GM18951 (cell line): ENCODE measurements around the gene RASA3.

Experiments used
- POLR2A ChIP-seq: IDR thresholded peaks from 4 replicates; pipeline ENCODE4 v1.6.1; 2011; ENCODE audit warnings: mild to moderate bottlenecking; ENCODE audit not compliant: insufficient read length, insufficient read depth; ENCODE audit errors: extremely low read depth
- in situ Hi-C: fragments of 300-500 bp; cut with MboI; formaldehyde crosslinking; loops from one replicate; pipeline ENCODE4 v1.12.0; 2022; ENCODE audit warnings: low sequenced_read_pairs, mixed read lengths, inconsistent platforms; ENCODE audit not compliant: unreplicated experiment

The RASA3 gene

DNA sequence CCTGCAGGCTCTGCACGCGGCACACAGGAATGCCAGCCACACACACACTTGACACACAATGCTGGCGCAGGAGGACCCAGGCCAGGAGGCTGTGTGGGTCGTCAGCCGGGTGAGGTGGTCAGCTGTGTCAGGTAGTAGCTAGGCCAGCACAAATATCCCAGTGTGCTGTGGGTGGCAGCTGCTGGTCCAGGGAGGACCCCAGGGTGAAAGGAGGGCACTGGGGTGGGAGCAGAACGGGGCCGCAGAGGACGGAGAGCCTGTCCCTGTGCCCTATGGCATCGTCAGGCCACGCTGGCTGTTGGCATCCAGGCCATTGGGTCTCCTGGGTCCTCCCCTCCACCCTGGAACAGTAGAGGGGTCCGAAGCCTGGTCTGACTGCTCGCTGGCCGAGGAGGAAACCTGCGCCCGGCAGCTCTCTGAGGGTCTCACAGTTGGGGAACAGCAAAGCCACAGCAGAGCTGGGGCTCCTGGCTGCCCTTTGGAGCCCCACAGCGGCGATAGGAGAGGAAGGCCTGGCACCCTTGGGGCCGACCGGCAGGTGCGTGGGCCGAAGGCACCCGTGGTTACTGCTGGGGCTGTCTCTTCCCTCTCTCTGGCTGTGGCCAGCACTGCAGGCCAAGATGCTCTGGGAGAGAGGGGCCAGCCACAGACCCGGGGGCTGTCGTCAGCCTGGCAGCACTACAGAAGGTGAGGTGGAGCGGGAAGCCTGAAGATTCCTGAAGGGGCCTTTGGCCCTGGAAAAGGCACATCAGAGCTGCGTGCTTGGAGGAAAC lies 185.8 kb downstream of the RASA3 start:
- TF ChIP-seq POLR2A, result no peak
- in situ Hi-C loops, result no loop called here

DNA sequence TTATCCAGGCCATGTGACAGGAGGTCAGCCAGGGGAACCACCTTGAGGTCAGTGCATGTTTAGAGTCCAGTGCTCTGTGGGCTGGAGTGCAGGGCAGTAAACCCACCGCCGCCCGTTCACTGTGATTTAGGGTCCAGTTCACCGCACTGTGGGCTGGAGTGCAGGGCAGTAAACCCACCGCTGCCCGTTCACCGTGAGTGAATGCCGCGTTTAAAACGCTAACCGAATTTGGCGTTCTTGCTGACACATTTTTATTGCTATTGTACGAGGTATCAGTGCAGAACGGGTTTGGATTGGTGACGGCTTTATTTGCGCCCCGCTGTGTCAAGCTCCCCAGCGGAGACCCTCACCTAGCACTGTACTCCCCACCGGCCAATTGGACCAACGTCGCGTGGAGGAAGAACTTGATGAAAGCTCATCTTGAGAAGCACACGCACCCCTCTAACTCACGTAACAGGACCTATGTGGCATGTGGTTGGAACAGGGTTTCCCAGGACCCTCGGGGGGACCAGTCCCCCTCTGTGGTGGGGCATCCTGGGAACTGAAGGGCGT lies 186.5 kb downstream of the RASA3 start:
- in situ Hi-C loops, result no loop called here
- no peak for TF ChIP-seq POLR2A

DNA sequence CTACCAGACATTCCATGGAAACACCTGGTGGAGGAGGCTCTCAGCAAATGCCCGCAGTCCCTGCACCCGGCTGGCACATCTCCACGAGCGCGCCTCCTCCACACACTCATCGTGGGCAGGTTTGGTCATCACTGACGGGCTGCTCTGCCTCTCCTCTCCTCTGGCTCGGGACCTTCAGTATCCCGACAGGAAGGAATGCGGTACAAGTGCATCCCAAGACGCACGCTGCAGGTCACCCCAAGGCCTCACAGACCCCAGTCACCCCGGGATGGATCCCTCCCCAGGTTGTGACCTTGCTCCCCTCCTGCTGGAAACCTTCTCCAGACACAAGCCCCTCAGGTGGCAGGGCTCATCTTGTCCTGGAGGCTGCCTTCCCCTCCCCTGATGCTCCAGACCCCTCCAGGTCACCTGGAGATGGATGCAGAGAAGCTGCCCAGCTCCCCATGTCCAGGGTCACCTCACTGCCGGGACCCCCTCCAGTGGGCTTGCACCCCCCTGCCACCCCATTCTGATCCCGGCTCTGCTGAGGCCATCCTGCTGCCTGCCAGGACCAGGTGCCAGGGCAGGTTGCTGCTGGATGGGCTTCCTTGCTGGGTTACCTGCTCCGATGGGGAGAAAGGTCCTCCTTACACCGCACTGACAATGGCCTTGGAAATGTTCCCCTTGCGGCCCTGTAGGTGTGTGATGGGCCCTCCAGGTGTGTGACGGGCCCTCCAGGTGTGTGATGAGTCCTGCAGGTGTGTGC lies 188.4 kb downstream of the RASA3 start:
- in situ Hi-C loops, result no loop called here
- no peak for TF ChIP-seq POLR2A

DNA sequence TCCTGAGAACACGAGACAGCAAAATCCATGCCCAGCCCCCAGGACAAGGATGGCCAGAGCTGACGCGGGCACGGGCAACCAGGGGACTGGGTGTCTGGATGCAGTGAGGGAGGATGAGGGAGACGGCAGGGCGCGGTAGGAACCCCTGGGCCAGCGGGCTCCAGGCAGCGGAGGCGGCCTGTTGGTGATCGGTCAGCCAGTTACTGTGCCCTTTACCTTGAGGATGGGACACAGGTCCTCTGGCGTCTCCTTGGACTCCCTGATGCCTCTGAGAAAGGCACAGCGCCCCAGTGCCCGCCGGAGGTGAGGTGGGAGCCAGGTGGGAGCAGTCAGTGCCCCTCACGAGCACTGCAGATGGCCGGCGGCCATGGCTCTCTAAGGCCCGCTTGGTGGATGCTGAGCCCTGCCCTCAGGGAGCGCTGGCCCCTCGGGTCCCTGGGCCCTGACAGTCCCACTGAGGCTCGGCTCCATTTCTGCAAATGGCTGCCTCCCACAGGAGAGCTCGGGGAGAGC lies 189.8 kb downstream of the RASA3 start:
- no peak for TF ChIP-seq POLR2A

DNA sequence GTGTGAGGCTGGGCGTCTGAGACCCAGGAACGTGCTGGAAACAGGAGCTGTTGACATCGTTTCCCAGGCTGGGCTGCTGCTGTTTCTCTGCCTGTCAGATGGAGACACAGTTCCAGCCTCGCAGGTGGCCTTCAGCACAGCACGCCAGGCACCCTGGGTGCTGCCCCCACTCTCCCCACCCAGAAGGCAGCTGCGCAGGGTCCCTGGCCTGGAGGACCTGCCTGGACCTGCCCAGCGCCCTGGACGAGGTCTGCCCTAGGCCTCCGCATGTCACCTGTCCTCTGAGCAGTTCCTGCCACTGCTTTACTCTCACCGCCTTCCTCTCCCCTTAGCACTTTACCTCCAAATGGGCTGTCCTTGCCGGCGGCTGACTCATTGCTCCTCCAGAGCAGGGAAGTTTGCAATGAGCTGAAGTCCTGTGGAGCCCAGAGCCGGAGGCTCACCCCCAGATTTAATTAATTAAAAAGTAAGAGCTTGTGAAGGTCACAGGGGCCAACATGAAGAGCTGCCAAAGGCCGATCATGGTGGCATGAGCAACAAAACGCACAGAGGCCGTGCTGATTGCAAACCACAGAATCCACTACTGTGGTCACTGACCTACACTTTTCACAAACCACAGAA lies 190.7 kb downstream of the RASA3 start:
- no peak for TF ChIP-seq POLR2A

More for the DNA sequence above, 189.8 kb downstream of the RASA3 start:
- in situ Hi-C loops, result no loop called here

DNA sequence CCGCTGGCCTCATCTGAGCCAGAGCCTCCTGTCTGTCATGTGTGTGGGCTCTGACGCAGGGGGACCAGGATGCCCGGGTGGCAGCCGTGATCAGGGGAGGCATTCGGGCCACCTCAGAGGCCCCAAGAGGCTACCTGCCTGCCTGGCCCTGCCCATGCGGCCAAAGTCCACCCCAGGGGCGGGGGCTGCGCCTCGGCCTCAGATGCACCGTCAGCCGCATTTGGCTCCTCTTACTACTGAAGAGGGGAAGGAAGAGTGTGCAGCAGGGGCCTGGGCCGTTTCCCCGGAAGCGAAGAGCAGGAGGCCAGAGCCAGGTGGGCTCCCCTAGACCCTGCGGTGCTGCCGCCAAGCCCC lies 192.5 kb downstream of the RASA3 start:
- in situ Hi-C loops, result no loop called here
- no peak for TF ChIP-seq POLR2A

More for the DNA sequence above, 190.7 kb downstream of the RASA3 start:
- in situ Hi-C loops, result no loop called here

DNA sequence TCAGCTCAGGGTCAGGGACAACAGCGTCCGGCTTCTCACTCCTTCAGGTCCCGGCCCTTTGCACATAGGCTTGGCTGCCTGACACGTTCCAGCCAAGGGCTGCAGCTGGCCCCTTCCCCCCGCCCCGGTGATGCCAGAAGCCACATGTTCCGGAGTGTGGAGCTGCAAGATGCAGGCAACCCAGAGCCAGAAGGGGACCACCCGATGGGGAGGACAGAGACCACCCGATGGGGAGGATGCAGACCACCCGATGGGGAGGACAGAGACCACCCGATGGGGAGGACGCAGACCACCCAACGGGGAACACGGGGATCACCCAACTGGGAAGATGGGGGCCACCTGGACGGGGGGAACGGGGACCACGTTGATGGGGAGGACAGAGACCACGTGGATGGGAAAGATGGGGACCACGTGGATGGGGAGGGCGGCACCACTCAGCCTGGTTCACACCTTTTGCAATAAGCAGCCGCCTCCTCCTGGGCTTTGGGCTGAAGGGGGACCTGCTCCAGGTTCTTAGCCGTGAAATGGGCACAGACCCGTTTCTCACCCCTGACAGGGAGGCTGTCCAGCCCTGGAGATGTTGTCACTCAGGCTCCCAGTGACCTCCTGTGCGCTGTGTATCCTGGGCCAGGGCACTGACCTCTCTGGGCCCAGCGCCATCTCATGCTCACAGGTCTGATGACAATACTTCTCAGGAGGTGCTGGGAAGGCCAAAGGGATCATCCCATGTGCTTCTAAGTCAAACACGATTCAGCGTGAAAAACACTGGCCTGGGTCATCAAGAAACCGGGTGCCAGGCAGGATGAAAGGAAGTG lies 193.1 kb downstream of the RASA3 start:
- in situ Hi-C loops, result no loop called here

DNA sequence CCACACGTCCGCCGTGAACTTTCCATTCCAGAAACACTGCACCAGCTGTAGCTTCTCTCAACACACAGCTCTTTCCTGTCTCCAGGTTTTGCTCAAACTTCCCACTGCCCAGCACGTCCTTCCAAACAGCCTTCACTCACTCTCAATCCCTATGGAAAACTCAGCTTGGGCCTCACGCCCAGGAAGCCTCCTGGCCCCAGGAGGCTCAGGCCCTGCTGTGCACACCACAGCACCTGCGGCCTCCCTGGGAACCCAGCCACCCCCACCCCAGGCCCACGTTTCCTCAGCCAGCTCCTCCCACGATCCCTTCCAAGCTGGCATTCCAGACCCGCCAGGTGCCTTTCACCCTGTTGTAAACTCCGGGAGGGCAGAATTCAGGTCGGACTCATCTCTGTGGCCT lies 193.7 kb downstream of the RASA3 start:
- in situ Hi-C loops, result no loop called here

More for the DNA sequence above, 193.1 kb downstream of the RASA3 start:
- no peak for TF ChIP-seq POLR2A

DNA sequence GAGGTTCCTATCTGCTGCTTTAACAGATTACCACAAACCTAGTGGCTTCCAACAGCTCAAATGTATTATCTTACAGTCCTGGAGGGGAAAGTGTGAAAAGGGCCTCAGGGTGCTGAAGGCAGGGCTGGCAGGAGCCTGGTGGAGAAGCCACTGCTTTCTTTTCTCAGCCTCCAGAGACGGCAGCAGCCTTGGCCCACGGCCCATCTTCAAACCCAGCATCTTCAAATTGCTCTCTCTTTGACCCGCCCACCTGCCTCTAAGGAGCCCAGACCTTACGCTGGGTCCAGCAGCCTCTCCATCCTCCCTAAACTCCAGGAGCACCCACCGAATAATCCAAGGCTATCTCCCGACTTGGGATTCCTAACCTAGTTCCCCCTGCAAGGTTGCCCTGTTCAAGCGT lies 194.2 kb downstream of the RASA3 start:
- no peak for TF ChIP-seq POLR2A
- in situ Hi-C loops, result no loop called here

More for the DNA sequence above, 193.7 kb downstream of the RASA3 start:
- TF ChIP-seq POLR2A, result no peak

DNA sequence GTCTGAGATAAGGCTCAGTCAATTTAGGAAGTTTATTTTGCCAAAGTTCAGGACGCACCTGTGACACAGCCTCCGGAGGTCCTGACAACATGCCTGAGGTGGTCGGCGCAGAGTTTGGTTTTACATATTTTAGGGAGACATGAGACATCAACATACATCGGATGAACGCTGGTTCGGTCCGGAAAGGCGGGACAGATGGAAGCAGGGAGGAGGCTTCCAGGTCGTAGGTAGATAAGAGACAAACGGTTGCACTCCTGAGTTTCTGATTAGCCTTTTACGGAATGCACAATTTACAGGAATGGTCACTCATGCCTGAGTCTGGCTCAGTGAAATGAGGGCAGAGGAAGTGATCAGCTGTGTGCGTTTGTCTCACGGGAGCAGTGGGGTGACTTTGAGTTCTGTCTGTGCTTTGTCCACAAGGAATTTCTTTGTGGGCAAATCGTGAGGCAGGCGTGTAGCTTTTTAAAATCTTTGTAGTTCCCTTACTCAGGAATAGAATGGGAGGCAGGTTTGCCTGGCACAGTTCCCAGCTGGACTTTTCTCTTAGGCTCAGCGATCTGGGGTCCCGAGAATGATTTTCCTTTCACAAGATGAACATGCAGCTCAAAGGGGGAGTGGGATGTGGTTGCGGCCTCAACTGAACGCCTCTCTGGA lies 194.8 kb downstream of the RASA3 start:
- TF ChIP-seq POLR2A, result no peak
- in situ Hi-C loops, result no loop called here

DNA sequence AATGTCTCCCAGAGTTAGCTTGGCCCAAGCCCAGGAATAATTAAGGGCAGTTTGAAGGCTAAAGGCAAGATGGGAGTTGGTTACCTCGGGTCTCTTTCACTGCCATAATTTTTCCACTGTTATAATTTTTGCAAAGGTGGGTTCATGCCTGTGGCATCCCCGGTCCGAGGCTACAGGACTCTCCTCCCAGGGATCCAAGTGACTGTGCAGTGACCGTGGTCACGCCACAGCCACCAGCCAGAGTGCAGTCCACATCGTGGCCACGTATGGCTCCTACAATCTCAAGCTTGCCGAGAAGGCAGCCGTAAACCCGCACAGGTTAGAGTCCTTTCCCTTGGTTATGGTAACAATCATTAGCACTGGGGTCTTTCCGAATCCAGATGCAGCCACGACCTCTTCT lies 195.3 kb downstream of the RASA3 start:
- in situ Hi-C loops, result no loop called here
- no peak for TF ChIP-seq POLR2A

DNA sequence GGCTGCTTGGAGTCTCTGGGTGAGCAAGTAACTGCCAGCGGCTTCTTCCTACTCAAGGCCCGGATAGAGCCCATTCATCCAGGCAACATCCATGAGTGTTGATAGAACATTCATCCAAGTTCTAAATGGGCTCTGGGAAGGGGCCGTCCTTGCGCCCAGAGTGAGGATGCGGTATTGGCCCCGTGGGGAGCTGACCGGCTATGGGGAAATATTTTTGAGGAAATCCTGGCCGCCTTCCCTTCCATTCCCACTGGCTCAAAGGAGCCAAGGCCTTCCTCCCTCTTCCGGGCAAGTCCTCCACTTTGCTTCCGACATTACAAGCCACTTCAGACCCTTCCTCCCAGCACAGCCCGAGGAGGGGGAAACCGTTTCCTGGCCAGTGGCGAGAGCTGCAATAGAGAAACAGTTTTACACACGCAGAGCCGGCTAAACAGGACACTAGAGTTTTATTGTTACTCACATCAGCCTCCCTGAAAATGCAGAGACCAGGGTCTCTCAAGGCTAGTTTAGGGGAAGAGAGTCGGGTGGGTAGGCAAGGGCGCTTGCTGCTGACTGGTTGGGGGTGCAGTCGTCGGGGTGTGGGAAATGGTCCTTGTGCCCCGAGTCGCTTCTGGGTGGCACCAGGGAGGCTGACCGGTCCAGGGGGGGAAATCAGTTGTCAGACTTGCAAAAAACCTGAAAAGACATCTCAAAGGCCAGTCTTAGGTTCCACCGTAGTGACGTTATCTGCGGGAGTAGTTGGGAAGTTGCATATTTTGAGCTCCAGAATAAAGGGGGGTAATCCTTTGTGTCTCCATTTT lies 196.1 kb downstream of the RASA3 start:
- no peak for TF ChIP-seq POLR2A

More for the DNA sequence above, 196.1 kb downstream of the RASA3 start:
- in situ Hi-C loops, result no loop called here
